GM19035 (cell line): ENCODE results near the gene PLEKHM2.
"Not testable (repeated sequence)": the region's sequence is repeated elsewhere in the genome, so short reads cannot be mapped to it uniquely, and the experiment has no call there.

Experiments used
- ATAC-seq: cut with Tn5 transposase; IDR thresholded peaks from one replicate; pipeline ENCODE4 v1.9.1; 2021; ENCODE audit not compliant: unreplicated experiment

The PLEKHM2 gene

DNA sequence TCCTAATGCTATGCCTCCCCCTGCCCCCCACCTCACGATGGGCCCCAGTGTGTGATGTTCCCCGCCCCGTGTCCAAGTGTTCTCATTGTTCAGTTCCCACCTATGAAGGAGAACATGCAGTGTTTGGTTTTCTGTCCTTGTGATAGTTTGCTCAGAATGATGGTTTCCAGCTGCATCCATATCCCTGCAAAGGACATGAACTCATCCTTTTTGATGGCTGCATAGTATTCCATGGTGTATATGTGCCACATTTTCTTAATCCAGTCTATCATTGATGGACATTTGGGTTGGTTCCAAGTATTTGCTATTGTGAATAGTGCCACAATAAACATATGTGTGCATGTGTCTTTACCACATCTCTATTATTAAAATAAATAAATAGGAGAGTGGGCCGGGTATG lies 15.2 kb downstream of the PLEKHM2 start:
- not testable (repeated sequence) for ATAC-seq

DNA sequence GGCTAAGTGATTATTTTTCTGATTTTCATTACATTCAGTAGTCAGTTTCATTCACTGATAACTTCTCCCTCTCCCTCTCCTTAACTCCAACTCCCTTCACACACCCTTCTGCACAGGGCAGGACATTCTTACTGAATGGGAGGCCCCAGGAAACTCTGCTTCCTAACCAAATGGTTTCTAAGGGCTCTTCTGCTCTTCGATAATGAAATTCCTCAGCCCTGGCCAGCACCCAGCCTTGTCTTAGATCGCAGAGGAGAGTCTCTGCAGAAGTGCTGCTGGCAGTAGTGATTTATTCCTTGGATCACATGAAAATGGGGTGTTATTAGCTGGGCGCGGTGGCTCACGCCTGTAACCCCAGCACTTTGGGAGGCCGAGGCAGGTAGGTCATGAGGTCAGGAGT lies 16.4 kb downstream of the PLEKHM2 start:
- ATAC-seq: no peak

DNA sequence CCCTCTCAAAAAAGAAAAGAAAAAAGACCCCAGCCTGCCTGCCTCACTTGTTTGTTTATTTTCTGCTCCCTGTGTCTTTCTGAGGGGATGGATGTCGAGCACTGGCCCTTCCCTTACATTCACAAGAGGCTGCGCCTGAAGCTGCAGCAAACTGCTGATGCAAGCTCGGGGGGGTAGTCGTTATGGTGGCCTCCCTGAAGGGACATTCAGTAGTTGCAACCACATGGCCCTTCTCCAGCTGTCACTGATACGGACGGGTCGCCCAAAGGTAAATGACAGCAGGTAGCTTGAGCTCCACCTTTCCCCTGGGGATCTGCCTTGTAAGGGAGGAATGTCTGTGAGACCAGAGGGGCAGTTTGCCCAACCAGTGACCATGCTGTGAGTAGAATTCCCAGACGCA lies 17.7 kb downstream of the PLEKHM2 start:
- ATAC-seq: no peak

DNA sequence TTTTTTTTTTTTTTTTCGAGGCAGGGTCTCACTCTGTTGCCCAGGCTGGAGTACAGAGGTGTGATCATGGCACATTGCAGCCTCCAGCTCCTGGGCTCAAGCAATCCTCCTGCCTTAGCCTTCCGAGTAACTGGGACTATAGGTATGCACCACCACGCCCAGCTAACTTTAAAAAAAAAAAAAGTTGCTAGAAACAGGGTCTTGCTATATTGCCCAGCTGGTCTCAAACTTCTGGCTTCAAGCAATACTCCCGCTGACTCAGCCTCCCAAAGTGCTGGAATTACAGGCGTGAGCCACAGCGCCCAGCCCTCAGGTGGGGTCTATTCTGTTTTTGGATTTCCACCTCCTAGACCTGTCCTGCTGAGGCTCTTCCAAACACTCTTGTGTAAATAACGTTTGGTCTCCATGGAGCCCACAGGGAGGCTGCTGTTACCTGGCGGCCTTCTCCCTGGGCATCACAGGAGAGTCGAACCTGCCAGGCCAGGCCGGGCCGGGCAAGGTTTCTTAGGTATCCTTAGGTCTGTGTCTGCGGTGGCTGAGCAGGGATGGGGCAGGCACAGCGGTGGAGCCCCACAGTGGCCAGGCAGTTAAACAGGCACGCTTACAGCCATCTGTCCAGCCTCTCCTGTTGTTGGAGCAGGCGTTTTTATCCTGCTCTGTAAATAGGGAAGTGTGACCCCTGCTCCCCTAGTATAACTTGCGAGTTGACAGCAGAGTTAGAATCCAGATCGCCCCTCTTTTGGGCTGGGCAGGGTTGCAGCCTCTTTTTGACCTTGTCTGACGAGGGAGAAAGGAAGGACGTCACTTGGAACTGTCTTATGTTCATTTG lies 18.8 kb downstream of the PLEKHM2 start:
- no peak for ATAC-seq

DNA sequence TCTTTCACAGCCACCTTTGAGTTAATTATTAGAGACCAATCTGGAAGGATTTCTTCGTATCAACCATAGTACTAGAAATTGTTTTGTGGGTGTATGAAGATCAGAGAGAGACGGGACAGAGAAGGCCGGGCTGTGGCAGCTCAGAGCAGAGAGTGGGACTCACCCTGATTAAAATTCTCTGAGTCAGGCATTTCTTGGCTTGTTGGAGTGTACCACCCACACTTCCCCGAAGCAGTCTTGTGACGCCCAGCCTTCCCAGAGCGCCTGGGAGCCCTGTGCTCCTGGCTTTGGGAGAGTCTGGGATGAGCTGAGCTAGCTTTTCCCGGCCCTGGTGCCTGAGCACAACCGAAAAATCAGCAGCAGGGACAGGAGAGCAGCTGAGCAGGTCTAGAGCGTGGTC lies 19.4 kb downstream of the PLEKHM2 start:
- ATAC-seq: no peak

DNA sequence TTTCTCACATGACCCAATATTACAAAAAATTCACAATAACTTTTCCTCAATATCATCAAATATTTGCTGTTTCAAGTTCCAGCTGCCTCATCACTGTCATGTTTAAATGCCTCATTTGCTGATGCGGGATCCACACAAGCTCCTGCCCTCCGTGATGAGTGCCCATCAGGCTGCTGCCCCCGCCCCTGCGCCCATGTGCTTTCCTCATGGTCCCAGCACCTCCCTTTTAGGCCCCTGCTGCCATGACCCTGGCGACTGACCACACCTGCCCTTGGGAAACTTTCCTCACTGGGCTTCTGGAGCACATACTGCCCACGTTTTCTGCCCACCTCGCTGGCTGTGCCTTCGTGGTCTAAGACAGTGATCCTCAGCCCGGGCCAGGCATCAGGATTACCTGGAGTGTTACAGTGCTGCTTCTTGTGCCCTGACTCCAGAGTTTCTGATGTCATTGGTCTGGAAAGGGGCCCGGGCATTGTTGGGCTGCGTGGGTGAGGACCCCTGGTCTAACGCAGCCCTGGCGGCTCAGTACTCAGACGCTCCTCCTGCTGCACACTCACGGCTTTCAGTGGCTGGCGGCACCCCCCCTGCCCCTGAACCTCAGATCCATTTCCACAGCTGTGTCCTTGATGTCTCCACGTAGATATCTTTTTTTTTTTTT lies 20.5 kb downstream of the PLEKHM2 start:
- no peak for ATAC-seq

DNA sequence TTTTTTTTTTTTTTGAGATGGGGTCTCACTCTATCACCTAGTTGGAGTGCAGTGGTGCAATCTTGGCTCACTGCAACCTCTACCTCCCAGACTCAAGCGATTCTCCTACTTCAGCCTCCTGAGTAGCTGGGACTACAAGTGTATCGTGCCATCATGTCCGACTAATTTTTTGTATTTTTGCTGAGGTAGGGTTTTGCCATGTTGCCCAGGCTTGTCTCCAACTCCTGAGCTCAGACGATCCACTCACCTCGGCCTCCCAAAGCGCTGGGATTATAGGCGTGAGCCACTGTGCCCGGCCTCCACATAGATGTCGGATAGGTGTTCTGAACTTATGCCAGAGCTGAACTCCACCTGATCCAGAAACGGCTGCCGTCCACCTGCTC lies 21.1 kb downstream of the PLEKHM2 start:
- no peak for ATAC-seq

DNA sequence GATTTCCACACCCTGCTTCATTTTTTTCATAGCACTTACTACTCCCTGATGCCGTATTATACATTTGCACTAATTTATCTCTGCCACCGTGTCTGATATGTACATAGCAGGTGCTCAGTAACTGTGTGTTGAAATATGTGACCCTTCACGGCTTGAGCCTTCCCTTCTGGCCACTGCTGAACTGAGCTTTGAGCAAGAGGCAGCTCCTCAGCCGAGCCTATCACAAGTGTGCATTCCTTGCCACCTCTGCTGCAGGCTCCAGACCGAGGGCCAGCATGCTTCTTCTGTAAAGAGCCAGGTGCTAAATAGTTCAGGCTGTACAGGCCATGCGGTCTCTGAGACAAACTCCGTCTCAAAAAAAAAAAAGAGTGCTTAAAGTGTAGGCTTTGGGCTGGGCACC lies 22.6 kb downstream of the PLEKHM2 start:
- ATAC-seq: no peak

DNA sequence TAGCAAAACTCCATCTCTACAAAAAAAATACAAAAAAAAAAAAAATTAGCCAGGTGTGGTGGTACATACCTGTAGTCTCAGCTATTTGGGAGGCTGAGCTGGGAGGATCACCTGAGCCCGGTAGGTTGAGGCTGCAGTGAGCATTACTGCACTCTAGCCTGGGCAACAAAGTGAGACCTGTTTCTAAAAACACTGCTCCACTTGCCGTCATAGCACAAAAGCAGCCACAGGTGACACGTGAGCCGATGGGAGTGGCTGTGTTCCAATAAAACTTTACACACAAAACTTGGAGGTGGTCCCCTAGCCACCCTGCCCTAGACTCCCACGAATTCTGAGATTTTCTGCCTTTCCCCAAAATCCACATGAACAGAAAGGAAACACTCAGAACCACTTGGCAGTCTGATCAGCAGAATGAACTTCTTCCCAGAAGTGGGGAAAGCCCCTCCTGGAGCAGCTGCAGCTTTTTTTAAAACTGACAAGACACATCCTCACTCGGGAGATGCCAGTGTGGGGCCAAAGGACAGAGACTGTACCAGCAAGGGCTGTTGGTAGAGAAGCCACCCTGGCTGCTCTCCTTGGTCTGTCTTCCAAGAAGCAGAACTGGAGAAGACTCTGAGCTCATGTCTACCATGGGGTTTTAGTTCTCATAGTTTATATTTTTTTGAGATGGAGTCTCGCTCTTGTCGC lies 23.3 kb downstream of the PLEKHM2 start:
- ATAC-seq: no peak

DNA sequence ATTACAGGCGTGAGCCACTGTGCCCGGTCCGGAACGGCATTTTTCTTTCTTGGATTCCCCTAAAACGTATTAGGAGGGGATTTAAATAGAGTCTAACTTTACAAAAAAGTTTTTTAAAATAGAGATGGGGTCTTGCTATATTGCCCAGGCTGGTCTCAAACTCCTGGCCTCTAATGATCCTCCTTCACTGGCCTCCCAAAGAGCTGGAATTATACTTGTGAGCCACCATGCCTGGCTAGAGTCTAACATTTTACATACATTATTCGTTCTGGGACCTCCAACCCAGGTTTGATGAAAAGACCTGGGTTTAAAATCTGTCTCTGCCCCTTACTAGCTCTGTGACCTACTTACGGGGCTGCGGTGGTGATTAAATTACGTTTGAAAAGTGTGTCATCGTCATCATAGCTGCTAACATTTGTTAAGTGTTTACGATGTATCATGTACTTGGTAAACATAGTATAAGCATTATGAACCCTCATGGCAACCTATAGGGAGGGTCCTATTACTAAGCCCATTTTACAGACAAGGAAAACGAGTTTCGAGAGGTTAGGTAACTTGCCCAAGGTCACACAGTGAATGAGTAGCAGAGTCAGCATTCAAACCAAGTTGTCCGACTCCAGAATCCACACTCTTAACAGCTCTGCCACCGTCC lies 24.5 kb downstream of the PLEKHM2 start:
- ATAC-seq: no peak

DNA sequence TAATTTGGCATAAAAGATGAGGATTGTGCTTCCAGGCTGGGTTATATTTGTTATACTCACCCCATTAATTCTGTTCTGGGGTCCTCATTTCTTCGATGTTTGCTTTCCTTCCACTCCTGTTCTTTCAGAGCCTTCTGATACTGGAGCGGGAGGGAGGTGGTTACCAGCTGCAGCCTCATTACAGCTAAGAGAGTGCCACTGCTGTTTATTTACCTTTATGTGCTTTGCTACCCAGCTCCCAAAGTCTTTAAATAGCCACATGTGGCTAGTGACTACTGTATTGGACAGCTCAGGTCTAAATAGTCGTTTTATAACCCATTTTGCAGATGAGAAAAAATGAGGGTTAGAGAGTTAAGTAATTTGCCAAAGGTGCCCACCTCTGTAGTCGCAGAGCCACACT lies 25.1 kb downstream of the PLEKHM2 start:
- no peak for ATAC-seq

DNA sequence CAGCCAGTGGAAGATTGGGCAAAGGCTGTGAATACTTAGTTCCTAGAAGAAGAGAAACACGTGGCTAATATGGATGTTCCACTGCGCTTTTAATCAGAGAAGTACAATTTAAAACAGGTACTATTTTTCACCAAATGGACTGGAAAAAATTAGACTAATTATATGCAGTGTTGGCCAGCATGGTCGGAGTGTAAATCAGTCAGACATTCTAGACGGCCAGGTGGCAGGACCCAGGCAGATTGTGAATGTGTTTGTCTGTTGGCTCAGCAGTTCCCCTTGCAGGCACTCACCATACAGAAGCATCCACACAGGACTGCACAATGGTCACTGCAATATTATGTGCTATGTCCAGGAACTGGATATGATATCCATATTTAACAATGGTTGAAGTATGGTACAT lies 28.0 kb downstream of the PLEKHM2 start:
- ATAC-seq: no peak

DNA sequence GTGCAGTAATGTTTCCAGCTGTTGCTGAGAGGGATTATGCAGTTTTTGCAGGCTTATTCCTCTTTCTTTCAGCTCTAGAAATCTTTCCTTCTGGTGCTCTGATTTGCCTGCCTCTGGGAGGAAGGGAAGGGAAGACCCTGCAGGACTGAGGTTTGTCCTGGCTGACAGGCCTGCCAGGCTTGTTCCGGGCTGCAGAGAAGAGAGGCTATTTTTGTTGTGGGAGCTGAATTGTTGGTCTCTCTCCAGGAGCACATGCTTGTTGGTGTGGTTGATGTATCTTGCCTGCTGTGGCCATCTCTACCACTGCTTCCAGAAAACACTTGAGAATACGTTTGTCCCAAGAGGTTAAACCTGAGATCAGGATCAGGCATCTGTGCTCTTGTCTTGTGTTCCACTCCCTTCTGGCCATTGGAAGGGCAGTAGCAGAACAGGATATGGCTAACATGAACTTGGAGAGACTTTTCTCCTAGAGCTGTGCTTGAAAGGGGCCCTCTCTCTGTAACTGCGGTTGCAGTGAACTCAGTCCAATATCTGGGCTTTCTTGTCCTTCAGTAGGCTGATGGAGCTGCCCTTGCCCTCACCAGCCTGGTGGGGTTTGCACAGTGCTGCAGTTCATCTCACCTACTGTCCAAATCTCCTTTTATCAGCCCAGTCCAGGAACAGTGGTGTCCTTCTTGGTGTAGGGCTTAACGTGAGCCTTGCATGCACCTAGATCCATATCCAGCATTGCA lies 30.5 kb downstream of the PLEKHM2 start:
- ATAC-seq: no peak

DNA sequence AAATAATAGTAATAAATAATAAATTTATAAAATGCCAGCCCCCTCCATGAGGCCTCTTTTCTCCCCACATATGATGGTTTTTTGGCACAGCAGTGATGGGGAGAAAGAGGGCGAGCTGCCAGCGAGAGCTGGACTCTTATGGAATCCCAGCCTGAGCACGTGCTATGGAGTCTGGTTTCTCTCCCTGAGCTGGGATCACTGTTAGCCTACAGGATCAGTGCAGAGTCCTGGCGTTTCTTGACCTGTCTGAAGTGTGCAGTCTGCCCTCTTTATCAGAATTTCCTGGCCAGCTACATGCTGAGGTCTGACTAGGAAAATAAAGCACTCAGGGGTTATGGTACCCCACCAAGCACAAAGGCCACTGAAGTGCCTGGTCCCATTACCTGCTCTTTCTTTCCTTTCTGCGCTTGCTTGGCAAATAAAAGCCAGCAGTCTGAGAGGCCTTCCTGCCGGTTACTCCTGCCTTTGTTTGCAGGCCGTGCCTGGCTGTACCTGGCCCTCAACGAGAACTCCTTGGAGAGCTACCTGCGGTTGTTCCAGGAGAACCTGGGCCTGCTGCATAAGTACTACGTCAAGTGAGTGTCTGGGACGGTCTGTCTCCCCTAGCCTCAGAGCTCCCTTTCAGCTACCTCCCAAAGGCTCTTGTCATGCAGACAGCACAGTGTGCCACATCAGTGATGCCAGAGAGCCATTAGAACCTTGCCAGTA lies 33.5 kb downstream of the PLEKHM2 start:
- ATAC-seq: no peak

DNA sequence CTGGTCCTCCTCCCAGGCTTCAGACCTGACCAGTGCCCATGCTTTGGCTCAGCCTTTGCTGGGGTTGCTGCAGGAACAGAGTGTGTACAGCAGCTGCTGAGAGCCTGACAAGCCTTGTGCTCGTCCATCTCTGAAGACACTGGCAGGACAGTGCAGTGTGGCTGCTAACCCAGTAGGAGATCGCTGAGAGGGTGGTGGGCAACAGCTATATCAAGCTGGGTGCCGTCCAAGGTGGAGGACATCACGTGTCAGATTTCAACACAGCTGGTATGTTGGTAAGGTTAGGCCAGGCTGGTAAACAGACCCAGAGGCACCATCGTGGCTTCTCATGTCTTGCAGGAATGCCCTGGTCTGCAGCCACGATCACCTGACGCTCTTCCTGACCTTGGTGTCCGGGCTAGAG lies 34.1 kb downstream of the PLEKHM2 start:
- ATAC-seq: no peak

DNA sequence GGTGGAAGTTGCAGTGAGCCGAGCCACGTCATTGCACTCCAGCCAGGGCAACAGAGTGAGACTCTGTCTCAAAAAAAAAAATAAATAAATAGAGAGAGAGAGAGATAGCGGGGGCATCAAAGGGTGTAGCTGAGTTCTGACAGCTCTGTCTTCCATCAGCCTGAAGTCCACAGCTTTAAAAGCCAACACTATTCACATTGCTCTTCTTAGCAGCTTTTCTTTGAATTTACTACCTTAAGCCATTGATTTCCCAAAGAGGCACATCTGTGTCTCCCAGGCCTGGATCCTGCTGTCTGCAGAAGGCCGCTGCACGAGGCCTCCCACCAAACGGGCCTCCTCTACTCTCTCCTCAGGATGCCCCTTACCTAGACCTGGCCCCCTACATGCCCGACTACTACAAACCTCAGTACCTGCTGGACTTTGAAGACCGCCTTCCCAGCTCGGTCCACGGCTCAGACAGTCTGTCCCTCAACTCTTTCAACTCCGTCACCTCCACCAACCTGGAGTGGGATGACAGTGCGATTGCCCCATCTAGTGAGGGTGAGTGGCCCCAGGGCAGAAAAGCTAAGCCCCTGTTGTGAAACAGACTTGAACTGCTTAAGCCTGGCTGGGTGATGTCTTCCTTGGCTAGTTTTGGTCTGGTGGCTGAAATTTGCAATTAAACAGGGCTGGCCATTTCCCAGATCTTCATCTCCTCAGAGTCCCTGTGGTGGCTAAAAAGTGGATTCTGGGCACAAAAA lies 35.4 kb downstream of the PLEKHM2 start:
- ATAC-seq: no peak

DNA sequence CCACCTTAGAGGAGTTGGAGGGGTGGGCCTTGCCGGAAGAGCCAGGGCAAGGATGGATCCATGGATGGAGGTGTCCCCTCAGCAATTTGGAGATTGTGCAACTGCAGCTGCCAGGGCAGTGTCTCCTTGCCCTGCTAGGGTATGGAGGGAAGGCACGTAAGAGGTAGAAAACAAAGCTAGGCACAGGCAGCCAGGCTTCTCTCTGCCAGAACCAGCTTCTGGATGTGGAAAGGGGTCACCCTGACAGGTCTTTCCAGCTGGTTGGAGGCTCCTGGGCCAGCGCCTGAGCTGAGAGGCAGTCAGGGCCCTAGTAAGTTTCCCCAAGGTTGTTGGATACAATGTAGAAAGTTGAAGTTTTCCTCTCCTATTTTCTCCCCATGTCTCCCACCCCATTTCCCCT lies 36.7 kb downstream of the PLEKHM2 start:
- ATAC-seq: no peak

DNA sequence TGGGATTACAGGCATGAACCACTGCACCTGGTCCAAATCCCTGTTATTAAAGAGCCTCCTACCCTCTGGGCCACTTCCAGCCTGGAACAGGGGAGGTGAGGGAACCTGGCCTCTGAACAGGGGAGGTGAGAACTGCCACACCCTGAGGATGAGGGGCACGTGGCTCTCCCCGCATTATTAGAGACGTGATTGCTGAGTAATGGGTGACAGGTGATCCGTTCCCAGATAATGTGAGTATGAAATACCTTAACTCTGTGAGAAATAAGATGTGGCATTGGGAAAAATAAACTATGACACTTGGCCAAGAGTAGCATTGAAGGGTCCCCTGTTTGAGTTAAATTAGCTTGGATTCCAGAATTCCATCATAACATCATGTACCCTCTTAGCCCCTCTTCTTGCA lies 38.3 kb downstream of the PLEKHM2 start:
- ATAC-seq: no peak

DNA sequence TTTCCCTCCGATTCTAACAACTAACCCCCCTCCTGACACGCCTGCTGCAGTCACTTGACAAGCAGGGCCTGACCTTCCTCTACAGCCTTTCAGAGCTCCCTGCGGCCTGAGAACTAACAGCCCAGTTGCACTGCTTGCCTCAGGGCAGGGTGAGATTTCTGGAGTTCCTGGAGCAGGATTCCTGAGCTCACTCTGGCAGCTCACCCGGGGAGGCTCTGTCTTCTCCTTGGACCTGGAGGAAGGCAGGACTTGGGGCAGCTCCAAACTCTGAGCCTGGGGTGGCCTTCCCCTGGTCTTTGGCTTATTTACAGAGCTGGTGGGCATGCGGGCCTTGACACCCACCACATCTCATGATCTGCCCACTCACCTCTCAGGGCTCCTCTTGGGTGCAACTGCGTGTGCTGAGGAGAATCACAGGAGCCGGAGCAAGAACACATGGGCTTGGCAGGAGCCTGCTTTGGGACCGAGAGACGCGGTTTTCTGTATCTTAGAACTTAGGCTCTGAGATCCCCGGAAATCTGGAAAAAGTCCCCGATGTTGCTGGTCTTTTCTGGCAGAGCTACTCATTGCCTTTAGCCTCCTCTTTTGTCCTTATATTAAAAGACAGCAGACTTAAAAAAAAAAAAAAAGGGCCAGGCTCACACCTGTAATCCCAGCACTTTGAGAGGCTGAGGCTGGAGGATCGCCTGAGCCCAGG lies 38.9 kb downstream of the PLEKHM2 start:
- ATAC-seq: no peak
